NCI-H1694 (cell line): ENCODE results near the gene DCLK2.

Experiments used
- DNase-seq: peaks from one replicate; lab custom pipeline; 2025; lab: John Stamatoyannopoulos, UW

The DCLK2 gene

GRCh38 chr4:150078041-150078578, at the start of gene DCLK2:
TSS of gene DCLK2 (plus strand) at chr4:150078445. CDS start at chr4:150079028, 583 bp downstream.
- DNase-seq: peak; percentile 25

DNA sequence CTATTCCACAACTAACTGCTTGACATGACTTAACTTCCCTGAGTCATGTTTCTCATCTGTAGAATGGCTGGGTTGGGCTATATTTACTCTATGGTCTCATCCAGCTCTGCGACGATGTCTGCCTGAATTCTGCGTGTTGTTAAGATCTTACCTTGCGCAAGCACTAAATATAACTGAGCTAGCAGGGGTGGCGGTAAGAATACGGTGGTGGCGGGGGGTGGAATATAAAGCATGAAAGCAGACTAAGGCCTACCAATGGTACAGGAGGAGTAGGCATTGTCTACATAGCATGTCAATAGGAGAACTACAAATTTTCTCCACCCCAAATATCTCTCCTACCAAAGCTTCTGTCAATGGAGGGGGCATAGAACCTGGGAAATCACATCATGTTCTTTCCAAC, 45.7 kb upstream of the DCLK2 start:
- no peak for DNase-seq

DNA sequence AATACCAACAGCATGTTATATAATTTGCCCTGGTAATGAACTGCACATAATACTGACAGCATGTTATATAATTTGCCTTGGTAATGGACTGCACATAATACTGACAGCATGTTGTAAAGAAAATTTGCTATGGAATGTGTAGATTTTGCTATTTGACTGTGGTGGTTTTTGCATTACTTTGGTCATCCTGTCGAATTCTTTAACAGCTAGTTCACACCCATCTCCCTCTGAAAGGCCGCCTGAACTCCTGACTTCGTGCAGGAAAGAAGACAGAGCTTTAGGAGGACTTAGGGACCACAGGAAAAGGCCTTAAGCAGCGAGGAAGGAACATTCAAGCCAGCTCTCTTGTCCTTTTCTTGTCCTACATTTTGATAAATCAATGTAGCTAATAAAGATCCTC, 45.2 kb upstream of the DCLK2 start:
- DNase-seq: no peak

- no peak for DNase-seq
Observed at GRCh38 chr4:150033901-150034300, 44.3 kb upstream of the DCLK2 start.

GRCh38 chr4:150037251-150037856, 40.9 kb upstream of the DCLK2 start:
- no peak for DNase-seq

DNA sequence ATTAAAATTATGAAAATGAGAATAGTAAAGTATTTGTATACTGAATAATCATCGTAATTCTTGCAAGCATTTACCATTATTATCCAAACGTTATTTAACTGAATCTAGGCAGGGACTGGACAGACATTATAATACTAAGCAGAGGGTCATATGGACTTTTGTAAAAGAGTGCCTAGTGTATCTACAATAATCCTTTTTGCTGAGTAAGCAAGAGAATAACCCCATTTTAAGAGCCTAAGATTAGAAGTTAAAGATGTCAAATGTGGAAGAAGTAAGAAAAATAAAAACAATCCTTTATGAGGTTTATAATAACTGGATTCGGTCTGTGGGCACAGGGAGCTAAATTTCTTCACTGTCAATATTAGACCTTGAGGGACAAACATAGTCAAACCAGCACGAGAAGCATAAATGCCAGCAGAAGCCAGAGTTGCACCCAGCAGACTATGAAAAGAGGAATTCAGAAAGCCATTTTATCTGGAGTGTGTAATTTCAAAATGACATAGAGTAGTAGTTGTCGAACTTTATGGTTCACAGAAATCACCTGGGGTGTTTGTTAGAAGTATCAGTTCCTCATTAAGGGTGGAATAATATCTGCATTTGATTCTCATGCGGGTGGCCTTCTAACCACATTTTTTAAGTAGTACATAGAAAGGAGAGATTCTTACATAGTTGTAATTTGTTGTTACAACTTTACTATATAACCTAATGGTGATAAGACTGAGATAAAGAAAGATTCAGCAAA, 39.7 kb upstream of the DCLK2 start:
- no peak for DNase-seq

DNA sequence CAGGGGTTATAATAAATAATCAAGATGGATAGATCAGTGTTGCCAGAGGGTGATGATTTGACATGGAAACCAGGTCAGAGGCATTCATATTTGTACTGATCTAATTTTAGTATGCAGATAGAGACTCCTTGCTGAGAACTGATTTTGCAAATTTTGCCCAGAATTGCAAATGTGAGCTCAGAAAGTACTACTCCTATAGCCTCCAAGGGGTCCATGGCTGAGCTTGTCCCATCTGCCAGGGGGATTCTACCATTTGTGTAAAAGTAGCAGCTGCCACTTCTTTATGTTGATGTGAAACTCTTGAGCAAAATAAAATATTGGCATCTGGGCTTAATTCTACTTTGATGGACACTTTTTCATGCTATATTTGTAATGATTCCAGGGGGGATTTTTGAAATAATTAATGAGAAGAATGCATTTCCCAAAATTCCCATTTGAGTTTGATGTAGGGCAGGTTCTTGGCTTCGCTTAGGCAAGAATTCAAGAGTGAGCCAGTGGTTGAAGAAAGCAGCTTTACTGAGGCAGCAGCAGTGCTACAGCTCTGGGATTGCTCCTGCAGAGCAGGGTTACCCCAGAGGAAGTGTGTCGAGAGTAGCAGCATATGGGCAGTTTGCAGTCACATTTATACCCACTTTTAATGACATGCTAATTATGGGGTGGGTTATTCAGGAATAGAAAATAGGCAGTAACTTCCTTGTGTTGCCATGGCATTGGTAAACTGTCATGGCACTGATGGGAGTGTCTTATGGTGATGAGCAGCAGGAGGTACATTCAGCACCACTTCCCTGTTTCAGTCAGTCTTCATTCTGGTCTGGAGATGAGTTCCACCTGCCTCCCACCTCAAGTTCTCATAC, 38.7 kb upstream of the DCLK2 start:
- peak; percentile 62 for DNase-seq

- DNase-seq: no peak
Observed at GRCh38 chr4:150044517-150044916, 33.7 kb upstream of the DCLK2 start.

DNA sequence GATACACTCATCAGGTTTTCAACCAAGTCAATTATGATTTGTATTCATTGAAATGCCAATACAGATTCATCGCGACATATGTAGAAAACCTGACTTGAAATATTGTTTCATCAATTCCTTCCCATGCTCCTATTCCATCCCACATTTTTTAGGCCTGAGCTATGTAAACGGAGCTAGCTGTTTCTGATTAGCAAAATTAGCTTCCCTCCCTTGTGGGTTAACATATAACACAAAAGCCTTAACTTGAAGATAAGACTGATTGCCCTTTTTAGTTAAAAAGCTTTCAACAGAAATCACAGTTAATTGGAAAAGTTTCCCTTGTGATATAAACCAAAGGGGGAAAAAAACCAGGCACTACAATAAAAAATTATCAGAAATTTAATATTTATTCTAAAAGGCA, 32.8 kb upstream of the DCLK2 start:
- no peak for DNase-seq

GRCh38 chr4:150046728-150047217, 31.5 kb upstream of the DCLK2 start:
- no peak for DNase-seq

GRCh38 chr4:150047546-150047945, 30.7 kb upstream of the DCLK2 start:
- DNase-seq: no peak

DNA sequence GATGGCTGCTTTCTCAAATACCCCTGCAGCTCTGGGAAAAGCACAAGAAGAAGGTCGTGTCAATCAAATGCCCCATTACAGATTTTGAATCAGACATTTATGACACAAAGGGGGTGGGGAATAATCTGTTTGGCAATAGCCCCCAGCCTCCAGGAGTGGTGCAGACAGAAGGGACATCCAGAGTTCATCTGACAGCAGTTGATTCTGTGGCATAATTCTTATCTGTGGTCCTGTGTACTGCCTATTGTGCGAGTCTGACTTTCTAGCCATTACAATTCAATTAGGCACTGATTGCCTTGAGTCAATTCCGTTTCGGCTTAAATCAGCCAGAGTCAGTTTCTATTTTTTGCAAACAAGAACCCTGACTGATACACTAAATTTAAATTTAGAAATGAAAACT, 28.6 kb upstream of the DCLK2 start:
- no peak for DNase-seq

DNA sequence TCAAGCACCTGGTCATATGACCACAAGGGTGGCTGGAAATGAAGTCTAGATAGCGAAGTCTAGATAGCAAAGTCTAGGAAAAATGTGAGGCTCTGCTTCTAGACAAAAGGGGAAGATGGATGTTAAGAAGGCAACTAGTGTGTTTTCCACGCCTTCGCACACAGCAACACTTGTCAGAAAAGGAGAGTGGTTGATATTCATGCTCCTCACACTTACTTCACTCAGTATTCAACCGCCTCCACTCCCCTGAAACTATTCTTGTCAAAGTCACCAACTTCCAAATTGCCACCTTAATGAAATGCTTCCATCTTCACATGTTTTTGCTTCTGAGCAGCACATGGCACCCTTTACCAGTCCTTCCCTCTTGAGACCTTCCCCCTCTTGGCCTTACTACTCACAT, 27.7 kb upstream of the DCLK2 start:
- no peak for DNase-seq

DNA sequence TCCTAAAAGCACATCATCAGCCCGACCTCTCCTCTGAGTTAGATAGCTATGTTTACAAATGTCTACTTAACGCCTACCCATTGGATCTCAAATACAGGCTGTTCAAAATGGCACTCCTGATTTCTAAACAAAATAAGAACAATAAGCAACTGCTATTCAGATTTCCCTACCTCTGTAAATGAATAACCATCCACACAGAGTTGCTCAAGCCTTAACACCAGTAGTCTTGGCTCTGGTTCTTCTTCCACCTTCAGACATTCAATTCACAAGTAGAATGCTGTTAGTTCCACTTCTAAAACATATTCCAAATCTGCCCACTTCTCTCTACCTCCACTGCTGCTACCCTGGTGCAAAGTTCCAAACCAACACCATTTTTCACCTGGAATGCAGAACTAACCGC, 27.1 kb upstream of the DCLK2 start:
- DNase-seq: no peak

- no peak for DNase-seq
Observed at GRCh38 chr4:150055467-150055866, 22.8 kb upstream of the DCLK2 start.

GRCh38 chr4:150056569-150056968, 21.7 kb upstream of the DCLK2 start:
- DNase-seq: no peak

DNA sequence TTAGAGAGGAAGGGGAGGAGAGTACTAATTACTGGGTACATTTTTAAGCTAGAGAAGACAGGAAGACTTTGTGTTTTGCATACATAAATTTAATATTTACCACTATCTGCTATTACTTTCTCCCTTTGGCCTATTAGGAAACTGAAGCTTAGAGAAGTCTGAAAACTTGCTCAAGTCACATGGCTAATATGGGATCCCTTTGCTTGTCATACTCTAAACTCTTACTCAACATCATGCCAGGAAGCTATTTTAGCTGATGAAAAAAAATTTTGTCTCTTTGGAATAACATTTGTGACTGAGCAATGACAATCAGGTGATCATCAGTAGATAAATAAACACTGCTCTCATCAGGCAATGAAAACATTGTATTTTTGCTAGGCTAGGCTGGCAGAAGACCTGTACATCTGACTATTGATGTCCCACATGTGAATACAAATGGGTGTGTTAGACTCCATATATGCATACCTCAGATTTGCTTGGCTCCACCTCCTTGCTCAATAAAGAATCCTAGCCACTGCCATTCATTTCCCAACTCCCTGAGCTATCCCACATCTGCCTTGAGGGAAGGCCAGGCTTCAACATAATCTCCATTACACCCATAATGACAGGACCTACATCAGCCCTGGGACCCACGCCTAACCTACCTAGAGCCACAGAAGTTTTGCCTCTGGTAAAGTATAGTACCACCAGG, 17.0 kb upstream of the DCLK2 start:
- DNase-seq: no peak

GRCh38 chr4:150063128-150063527, 15.1 kb upstream of the DCLK2 start:
- DNase-seq: no peak

DNA sequence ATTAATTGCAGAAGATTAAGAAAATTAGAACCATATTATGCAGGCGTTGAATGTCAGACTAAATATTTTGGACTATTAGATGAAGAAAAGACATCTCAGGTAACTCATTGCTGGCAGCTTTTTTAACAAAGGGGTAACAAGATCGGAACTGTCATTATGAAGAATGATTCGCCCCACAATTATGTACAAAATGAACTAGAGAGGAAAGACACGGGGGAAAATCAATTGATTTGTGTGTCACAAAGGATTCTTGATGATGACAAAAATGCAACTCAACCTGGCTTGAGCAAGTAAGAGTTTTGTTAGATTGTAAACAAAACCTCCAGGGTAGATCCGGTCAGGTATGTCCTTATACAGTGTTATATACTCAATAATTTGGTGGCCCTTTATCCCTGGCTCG, 12.5 kb upstream of the DCLK2 start:
- no peak for DNase-seq

- DNase-seq: no peak
Observed at GRCh38 chr4:150067859-150068258, 10.4 kb upstream of the DCLK2 start.

- no peak for DNase-seq
Observed at GRCh38 chr4:150068300-150068960, 9.8 kb upstream of the DCLK2 start.
